Measurements from ENCODE around the gene DOCK11. TPM values are rescaled to one million over a fixed set of nuclear protein-coding genes. Genes with fewer than 3 reads are reported as not detected.

The DOCK11 gene
- total and polyA plus RNA-seq, 12 donors, result 1.3 to 9.4 (median 3.0) TPM

DNA sequence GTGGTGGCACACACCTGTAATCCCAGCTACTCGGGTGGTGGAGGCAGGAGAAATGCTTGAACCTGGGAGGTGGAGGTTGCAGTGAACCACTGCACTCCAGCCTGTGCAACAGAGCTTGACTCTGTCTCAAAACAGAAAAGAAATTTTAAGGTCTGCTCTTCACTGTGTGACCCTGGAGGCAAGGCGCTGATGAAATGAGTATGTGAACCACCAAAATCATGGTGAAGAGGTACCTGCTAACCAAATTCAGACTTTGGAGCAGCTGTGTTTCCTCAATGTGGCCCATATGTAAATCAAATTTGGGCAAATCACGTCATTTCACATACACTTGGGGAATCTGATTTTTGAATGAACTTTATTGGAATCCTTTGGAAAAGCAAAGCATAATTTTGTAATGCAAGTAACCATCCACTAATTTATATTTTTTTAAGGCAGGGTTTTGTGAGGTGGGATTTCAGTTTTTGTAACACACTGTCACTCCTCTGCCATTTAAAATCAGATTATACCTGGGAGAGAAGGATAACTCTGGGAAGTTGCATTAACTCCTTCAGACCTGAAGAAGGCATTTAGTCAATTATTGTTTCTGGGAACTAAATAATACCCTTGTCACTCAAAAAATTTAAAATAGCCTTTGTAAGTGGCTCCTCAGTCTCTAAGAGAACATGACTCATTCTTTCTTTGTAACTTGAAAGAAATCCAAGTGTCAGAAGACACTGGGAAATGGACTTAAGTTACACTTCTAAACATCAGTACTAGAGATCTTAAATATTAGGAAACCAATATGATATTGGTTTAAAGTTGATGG is 24.0 kb downstream of the DOCK11 start:
- WGBS, 2 donors, result 81 to 86% methylated on average over 3 of the region's 3 CpGs
- Histone ChIP-seq H3K27me3 (no peaks in the 10 kb centered on the region), H3K4me1 (peaks cover 0 to 38% (median 0%) of the 10 kb centered on the region in 9 donors), H3K36me3 (peaks cover 0 to under 1% (median 0%) of the 10 kb centered on the region in 9 donors), H3K27ac (peak overlapping the region in 1 of 10 donors; percentile 59), H3K9me3 (peaks cover 0 to 7% (median 0%) of the 10 kb centered on the region in 11 donors), H3K4me3 (no peak overlapping the region)
- TF ChIP-seq, protein P1, sequence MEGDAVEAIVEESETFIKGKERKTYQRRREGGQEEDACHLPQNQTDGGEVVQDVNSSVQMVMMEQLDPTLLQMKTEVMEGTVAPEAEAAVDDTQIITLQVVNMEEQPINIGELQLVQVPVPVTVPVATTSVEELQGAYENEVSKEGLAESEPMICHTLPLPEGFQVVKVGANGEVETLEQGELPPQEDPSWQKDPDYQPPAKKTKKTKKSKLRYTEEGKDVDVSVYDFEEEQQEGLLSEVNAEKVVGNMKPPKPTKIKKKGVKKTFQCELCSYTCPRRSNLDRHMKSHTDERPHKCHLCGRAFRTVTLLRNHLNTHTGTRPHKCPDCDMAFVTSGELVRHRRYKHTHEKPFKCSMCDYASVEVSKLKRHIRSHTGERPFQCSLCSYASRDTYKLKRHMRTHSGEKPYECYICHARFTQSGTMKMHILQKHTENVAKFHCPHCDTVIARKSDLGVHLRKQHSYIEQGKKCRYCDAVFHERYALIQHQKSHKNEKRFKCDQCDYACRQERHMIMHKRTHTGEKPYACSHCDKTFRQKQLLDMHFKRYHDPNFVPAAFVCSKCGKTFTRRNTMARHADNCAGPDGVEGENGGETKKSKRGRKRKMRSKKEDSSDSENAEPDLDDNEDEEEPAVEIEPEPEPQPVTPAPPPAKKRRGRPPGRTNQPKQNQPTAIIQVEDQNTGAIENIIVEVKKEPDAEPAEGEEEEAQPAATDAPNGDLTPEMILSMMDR (IDR thresholded peaks at IDR 0.05), result no peak
- intact Hi-C loops (cut with DNase I), result no loop called here
- DNase-seq, result no peak
- no peak for ATAC-seq

GRCh38 chrX:118520216-118521206 is 24.9 kb downstream of the DOCK11 start:
- intact Hi-C loops (cut with DNase I), result no loop called here
- H3K9me3 ChIP-seq, result no peaks in the 10 kb centered on the region
- H3K4me3 ChIP-seq, result no peak overlapping the region
- peak in 2 of 8 donors; percentile 47 to 75 for ATAC-seq
- no peaks in the 10 kb centered on the region for H3K27me3 ChIP-seq
- H3K36me3 ChIP-seq, result no peaks in the 10 kb centered on the region
- H3K27ac ChIP-seq, result peak overlapping the region in 1 of 10 donors; percentile 63
- H3K4me1 ChIP-seq, result peaks cover 0 to 40% (median 0%) of the 10 kb centered on the region in 9 donors
- WGBS, 2 donors, result 68 to 77% methylated on average over 5 of the region's 5 CpGs
- TF ChIP-seq, protein P1 (IDR thresholded peaks at IDR 0.05), result no peak
- no peak for DNase-seq

GRCh38 chrX:118521435-118521834 is 25.8 kb downstream of the DOCK11 start:
- no peak for ATAC-seq
- no peaks in the 10 kb centered on the region for H3K36me3 ChIP-seq
- TF ChIP-seq, protein P1 (IDR thresholded peaks at IDR 0.05), result no peak

More at GRCh38 chrX:118521435-118521834, 25.8 kb downstream of the DOCK11 start:
- H3K4me3 ChIP-seq, result no peak overlapping the region
- intact Hi-C loops (cut with DNase I), result no loop called here
- 76 to 85% methylated on average over 3 of the region's 3 CpGs for WGBS, 2 donors
- DNase-seq, result no peak
- H3K27me3 ChIP-seq, result no peaks in the 10 kb centered on the region
- H3K4me1 ChIP-seq, result peaks cover 0 to 49% (median 0%) of the 10 kb centered on the region in 9 donors
- H3K27ac ChIP-seq, result peak overlapping the region in 1 of 10 donors; percentile 63
- H3K9me3 ChIP-seq, result no peaks in the 10 kb centered on the region

Measured in heart right ventricle (tissue), 16 donors.